Transverse colon (tissue), 4 donors: ENCODE measurements around the gene ZNF175.

Experiments used
- EP300 ChIP-seq: sonication (generic); formaldehyde crosslinking; IDR thresholded peaks from one replicate; pipeline ENCODE4 v1.6.1; 2017; ENCODE audit warnings: antibody characterized with exemption, low read depth
- POLR2A ChIP-seq: fragments of 450-650 bp; IDR thresholded peaks from one replicate; pipeline ENCODE4 v1.6.1; 2016; ENCODE audit warnings: antibody characterized with exemption, mild to moderate bottlenecking, moderate library complexity
- POLR2AphosphoS5 ChIP-seq, 3 donors: sonication (generic); formaldehyde crosslinking; IDR thresholded peaks; one replicate each; pipeline ENCODE4 v1.6.1; 2016; ENCODE audit warnings: antibody characterized with exemption in 3 of 3
- TF ChIP-seq, protein P1 (sequence below), 5 experiments: fragments of 200-600 bp in 3 of 5; fragments of 450-650 bp in 2 of 5; sonication (generic) in 3 of 5; IDR thresholded peaks; 1 replicate in 2 of 5; 2 replicates in 3 of 5; pipeline ENCODE4 v1.5.1; 2016 to 2017; ENCODE audit warnings: antibody characterized with exemption in 5 of 5, inconsistent platforms in 3 of 5, mild to moderate bottlenecking in 2 of 5, moderate library complexity in 1 of 5

DNA sequence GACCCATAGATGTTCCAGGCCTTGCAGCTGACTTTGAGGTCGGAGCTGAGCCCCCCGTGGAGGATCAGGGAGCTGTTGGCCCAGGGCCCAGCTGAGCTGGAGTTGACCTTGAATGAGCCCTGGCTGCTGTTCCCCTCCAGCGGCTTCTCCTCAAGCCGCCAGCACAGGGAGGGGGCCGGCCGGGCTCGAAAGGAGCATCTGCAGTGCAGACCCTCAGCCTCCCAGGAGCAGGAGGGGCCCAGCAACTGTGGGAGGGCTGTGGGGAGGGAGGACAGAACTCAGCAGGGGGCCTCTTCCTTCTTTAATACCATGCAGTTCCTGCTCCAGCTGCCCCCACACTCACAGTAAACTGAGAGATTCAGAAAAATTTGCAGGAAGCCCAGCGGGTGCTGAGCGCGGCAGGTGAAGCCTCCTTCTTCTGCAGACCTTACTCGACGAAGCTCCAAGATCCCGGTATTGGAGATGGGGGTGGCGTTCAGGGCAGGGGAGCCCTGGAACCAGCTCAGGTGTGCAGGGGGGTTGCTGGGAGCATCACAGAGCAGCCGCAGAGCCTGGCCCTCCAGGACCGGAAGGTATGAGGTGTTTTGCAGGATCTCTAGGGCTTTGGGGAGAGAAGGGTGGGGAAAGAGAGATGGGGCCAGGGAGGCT, 56.5 kb downstream of the ZNF175 start:
- TF ChIP-seq POLR2A: no peak
- TF ChIP-seq EP300: no peak
- TF ChIP-seq, protein P1, sequence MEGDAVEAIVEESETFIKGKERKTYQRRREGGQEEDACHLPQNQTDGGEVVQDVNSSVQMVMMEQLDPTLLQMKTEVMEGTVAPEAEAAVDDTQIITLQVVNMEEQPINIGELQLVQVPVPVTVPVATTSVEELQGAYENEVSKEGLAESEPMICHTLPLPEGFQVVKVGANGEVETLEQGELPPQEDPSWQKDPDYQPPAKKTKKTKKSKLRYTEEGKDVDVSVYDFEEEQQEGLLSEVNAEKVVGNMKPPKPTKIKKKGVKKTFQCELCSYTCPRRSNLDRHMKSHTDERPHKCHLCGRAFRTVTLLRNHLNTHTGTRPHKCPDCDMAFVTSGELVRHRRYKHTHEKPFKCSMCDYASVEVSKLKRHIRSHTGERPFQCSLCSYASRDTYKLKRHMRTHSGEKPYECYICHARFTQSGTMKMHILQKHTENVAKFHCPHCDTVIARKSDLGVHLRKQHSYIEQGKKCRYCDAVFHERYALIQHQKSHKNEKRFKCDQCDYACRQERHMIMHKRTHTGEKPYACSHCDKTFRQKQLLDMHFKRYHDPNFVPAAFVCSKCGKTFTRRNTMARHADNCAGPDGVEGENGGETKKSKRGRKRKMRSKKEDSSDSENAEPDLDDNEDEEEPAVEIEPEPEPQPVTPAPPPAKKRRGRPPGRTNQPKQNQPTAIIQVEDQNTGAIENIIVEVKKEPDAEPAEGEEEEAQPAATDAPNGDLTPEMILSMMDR (IDR thresholded peaks at IDR 0.05): no peak
- TF ChIP-seq POLR2AphosphoS5 (IDR thresholded peaks at IDR 0.05): no peak
